DMS79 treated with DMSO at 0.1 percent for 48 hours (cell line): ENCODE measurements around the gene SIRPD.

Source experiments
- DNase-seq: peaks from one replicate; lab custom pipeline; 2025; lab: John Stamatoyannopoulos, UW

Gene SIRPD

GRCh38 chr20:1494436-1494835 lies 63.1 kb downstream of the SIRPD start:
- no peak for DNase-seq

- no peak for DNase-seq
Observed at GRCh38 chr20:1493536-1493935, 64.0 kb downstream of the SIRPD start.

GRCh38 chr20:1491860-1492642 lies 65.5 kb downstream of the SIRPD start:
- DNase-seq = no peak

GRCh38 chr20:1491281-1491840 lies 66.1 kb downstream of the SIRPD start, which contains the start of gene SIRPB2:
Gene SIRPB2, minus strand, starts transcription at chr20:1491420. Its CDS starts 61 bp downstream, at chr20:1491359.
- DNase-seq = no peak

- DNase-seq = no peak
Observed at GRCh38 chr20:1490643-1491195, 66.8 kb downstream of the SIRPD start.

- no peak for DNase-seq
Observed at GRCh38 chr20:1489764-1490436, 67.6 kb downstream of the SIRPD start.

GRCh38 chr20:1489325-1489724 lies 68.2 kb downstream of the SIRPD start:
- DNase-seq = no peak

GRCh38 chr20:1486566-1486965 lies 70.9 kb downstream of the SIRPD start:
- no peak for DNase-seq

GRCh38 chr20:1484438-1485116 lies 72.9 kb downstream of the SIRPD start:
- no peak for DNase-seq
